Activated CD8-positive, alpha-beta memory T cell treated with anti-CD3 and anti-CD28 coated beads for 48 hours (primary cell): ENCODE results near the gene DNAH3.

Experiments
- DNase-seq, 3 experiments: peaks; one replicate each; pipeline ENCODE4 v3.0.0-alpha.2; 2020; ENCODE audit warnings: low read depth in 2 of 3, low spot score in 2 of 3

Gene DNAH3

DNA sequence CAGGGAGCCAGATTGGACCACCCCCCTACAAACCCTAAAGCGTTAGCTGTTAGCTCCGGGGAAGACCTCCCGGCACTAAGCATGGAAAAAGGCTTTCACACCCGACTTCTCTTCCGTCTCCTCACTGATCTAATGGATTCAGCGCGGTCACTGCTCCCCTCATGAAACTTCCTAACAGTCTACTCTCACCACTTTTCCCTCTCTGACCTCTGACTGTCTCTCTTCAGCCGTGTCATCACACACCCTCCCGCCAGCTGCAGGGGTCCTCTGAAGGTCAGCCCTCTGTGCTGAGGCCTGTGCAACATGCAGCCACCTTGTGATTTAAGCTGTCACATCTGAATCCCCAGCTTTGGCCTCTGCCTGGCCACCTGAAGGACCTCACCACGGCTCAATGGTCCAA, 234.4 kb downstream of the DNAH3 start:
- no peak for DNase-seq

DNA sequence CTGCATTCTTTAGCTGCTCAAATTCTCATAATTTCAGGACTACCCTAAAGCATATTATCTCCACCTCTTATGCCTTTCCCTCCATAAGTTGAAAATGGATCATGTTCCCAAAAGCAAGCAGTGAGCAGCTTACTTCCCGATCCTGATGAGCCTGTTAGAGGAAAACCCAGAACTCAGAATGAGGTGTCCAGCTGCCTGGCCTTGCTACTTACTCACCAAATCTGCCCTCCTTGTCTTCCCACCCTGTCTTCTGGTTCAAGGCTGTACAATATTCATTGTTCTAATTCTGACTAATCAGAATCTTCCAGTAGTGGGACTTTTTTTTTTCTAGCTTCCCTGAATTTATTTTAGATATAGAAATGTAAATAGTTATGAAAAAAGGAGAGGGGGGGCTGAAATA, 239.3 kb downstream of the DNAH3 start:
- no peak for DNase-seq

GRCh38 chr16:20910781-20911321, 239.8 kb downstream of the DNAH3 start:
- no peak for DNase-seq

DNA sequence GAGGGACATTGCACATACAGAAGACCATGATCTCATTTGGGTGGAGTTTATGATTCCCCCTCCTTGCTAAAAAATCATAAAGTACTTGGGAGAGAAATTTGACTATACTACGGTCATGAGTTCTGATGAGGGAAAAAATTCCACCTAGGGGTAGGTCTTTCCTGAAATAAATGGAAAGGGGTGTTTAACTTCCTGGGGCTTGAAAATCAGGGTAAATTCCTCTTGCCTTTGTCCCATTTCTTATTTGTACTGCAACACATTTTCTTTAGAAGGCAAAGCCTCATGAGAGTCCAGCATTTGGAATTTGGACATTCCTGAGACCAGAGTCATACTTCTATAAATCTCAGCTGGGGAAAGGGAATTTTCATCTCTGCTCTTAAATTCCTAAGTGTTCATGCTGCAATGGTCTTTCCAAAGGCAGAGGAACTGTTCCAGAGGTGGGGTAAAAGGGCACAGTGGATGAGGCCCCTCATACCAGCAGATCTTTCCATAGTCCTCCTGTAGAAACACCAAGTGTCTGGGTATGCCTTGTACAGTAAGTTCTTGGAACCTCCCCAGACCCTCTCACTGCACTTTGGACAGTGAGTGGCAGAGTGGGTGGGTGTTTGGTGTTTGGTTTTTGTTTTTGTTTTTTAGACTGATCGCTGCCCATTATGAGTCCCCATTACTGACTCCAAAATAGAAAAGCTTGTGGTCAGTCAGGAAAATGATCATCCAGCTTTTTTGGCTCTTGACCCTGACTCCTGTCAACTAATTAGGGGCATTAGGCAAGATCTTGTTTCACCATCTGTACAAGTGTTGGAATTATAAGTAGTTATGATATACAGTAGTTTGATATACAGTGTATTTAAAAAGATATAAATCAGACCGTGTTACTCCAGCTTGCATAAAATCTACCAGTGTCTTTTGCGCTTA, 244.0 kb downstream of the DNAH3 start:
- no peak for DNase-seq

DNA sequence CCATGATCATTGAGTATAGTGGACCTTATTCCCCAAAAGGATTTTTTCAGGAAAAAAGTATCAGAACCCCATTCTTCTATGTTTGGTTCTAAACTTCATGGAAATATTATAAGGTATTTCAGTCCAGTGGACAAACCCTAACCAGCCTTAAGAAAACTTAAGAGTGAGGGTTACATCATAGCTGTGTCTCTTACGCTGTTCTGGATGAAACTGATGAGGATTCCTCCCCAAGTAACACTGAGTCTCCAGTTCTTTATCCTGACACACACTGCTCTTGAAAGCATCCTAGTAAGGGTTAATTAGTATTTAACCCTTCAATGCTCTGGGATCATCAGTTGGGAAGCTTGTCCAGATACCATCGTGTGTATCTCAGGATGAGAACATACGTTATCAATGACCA, 245.1 kb downstream of the DNAH3 start:
- no peak for DNase-seq

GRCh38 chr16:20904507-20905081, 246.1 kb downstream of the DNAH3 start:
- no peak for DNase-seq

DNA sequence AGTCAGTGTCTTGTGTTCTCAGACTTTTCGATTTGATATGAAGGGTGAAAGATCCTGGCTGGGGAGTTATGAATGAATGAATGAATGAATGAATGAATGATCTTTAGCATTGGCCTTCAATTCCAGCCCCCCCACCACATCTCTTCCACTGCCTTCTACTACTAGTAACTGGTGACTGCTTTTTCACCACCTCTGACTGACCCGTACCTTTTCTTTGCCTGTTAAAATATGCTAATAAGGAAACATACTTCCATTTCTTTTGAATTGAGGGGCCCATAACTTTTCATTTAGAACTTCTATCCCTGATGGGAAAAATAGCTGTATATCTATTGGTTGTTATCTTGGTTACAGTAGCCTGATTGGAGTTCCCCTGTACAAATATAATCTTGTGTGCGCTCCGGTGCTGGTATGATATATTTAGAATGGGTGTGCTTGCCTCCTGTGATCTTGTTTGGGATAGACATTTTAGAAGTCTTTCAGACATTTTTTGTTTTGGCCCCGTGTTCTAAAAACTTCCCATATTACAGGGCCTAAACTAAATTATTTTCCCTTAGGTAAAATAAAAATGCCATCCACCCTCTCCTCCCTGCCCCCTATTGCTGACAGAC, 246.6 kb downstream of the DNAH3 start:
- no peak for DNase-seq

DNA sequence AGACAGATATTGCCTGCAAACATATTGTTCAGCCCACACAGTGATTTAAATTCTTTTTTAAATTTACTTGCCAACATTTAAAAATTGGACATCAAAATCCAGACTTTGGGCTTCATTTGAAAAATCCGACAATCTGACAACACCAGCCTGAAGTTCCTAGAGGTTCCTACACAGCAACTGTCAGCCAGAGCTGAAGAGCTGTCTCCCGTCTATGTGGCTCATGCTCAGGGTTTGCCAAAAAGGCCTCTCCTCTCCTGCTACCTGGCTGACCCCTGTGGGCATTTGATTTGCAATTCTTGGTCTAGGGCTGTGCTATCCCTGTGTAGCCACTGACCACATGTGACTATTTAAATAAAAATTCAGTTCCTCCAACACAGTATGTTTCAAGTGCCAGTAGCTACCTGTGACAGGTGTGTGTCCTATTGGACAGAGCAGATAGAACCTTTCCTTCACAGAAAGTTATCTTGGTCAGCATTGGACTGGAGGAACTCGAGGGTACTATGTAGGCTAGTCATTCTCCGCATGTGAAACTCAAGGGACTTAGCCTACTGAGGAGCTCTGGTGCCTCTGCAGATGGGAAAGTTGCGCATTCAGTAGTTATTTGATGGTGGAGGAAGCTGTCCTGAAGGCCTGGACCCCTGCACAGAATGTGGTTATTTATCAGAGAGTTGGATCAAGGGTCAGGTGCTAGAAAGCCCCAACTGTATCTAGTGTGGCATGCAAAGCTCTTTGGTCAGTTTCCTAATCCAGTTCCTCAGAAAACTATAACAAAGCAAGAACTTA, 247.3 kb downstream of the DNAH3 start:
- no peak for DNase-seq

GRCh38 chr16:20902426-20902825, 248.2 kb downstream of the DNAH3 start:
- DNase-seq = no peak

DNA sequence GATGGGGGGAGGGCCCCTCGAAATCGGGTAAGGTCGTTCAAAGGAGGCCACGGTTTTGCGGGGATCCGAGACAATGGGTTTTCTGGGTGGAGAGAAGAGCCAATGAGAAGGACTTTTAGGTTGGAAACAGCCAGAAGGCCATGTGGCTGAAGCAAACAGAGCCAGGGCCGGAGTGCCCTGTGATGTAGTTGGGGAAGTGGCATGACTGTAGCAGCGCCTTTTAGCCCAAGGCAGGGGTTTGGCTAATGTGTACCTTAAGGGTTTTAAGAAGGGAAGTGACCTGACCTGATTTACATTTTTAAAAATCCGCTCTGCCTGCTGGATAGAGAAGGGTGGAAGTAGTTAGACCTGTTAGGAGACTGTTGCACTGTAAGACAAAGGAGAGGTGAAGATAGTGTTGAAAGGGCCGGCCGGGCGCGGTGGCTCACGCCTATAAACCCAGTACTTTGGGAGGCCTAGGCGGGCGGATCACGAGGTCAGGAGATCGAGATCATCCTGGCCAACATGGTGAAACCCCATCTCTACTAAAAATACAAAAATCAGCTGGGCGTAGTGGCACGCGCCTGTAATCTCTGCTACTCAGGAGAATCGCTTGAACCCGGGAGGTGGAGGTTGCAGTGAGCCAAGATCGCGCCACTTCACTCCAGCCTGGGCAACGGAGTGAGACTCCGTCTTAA, 249.1 kb downstream of the DNAH3 start:
- DNase-seq = no peak

- DNase-seq = no peak
Measured at GRCh38 chr16:20901068-20901435, 249.6 kb downstream of the DNAH3 start.

GRCh38 chr16:20900299-20901067, 250.2 kb downstream of the DNAH3 start, which contains the start of the genes DCUN1D3 and LYRM1:
Gene DCUN1D3, minus strand, starts transcription at chr16:20900358. Its CDS starts 37,820 bp downstream, at chr16:20862538.
Gene LYRM1, plus strand, starts transcription at chr16:20900771. Its CDS starts 14,785 bp downstream, at chr16:20915556.
- peak; percentile 84 to 88 (median 85) for DNase-seq

DNA sequence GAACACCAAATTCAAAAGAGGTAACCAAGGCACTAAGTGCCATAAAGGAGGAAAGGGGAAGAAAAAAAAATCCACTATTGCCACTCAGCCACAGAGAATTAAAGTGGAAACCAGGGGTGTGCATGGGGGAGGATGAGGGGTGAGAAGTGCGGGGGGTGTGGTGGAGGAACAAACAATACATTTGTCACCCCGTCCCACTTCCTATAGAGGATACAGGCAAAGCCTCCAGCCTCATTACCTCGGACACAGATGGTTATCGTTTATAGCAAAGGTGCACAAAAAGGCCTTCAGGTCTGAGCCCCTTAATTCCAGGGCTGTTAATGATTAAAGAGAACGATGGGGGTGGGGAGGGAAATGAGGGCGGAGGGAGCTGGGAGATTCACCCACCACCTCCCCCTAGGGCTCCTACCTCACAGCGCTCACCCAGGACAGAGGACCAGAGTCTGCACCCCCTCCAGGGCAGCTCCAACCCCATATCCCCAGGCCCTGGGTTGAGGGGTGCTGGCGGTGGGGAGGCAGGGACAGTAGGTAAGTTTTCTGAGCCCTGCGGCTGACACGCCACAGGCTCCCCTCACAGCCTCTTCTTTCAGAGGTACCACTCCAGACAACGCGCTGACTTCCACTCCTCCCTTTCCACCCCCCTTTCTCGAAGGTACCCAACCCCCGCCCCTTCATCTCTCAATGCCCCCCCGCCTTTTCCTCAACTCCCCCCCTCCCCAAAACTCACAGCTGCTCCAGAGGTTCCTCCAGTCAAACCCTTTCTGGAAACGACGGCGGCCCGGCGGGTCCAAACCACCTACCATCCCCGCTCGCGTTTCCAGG, 251.0 kb downstream of the DNAH3 start:
- no peak for DNase-seq

GRCh38 chr16:20899071-20899470, 251.6 kb downstream of the DNAH3 start:
- DNase-seq = no peak

GRCh38 chr16:20897922-20898321, 252.7 kb downstream of the DNAH3 start:
- DNase-seq = no peak

DNA sequence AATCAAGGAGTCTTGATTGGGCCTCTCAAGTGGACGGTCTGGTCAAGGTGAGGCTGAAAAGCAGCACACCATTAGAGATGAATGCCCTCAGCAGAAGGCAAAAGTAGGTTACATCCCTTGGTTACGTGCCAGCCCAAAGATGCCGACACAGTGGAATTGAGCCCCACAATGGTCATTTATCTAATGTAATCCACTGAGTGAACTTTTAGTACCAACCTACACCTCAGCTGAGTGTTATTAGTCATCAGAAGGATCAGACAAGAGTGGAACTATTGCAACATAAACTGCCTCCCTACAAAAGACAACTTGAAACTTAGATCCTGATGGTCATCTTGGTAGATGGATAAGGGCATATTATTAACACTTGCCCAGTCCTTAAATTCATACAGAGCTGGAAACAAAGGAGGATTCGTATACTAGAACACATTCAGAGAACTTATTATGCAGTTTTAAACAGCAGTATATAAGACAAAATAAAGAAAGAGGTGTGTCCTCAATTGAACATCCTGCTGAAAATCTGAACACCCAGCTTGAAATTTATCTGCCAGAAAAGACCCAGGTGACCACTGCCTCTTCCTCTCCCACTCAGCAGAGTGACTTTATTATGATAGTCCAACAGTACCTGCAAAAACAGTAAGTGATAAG, 253.3 kb downstream of the DNAH3 start:
- DNase-seq = no peak

DNA sequence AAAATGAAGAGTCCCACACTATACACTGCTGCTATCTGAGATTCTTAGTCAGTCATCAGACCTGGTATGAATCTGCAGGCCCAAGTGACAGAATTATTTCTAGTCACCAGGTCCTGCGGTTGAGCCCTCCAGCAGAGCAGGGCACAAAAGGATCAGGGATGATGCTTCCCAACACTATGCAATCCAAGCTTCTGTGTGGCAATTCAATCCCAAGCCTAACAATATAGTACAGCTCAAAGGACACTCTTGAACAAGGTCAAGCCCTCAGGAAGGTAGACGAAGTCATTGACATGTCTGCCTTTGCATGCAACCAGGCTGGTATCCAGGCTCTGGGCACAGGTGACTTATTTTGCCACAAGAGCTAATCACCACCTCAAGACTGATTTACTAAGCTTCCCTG, 256.3 kb downstream of the DNAH3 start:
- no peak for DNase-seq

GRCh38 chr16:20889625-20890275, 260.9 kb downstream of the DNAH3 start:
- DNase-seq = no peak
